ENCODE results near the gene AMACR. TPM values are rescaled to one million over a fixed set of nuclear protein-coding genes. Genes with fewer than 3 reads are reported as not detected.

The AMACR gene
- total and polyA plus RNA-seq, 2 donors (not counting 3 experiments of a cell fraction or from before 2014, with no cell fraction given), result 6.7 to 8.7 TPM

- FAIRE-seq (no peak), DNase-seq (ENCODE audit: low read depth, low spot score) (no peak)
- Histone ChIP-seq H3K27me3 (ENCODE audit: control insufficient read depth in 2 of 2, insufficient read depth in 2 of 2, low read length in 2 of 2) (peaks cover under 1 to 1% of the 10 kb centered on the region in 2 experiments), H3K4me3 (replicated peaks in 1 of 3; ENCODE audit: insufficient read depth in 1 of 3, low read depth in 1 of 3, low read length in 3 of 3) (no peak overlapping the region), H3K79me2 (ENCODE audit: control insufficient read depth, insufficient read depth, low read length) (no peaks in the 10 kb centered on the region), H4K20me1 (replicated peaks; ENCODE audit: control insufficient read depth, extremely low read depth, insufficient read depth, low read length) (no peaks in the 10 kb centered on the region), H3K4me2 (ENCODE audit: insufficient read depth, low read length) (no peak overlapping the region), H3K9me3 (replicated peaks; ENCODE audit: control insufficient read depth, insufficient read depth, low read length) (no peaks in the 10 kb centered on the region), H3K9me1 (replicated peaks; ENCODE audit: control insufficient read depth, extremely low read depth, insufficient read depth, low read length) (no peaks in the 10 kb centered on the region), H3K4me1 (ENCODE audit: control insufficient read depth, extremely low read depth, insufficient read depth, low read length) (no peaks in the 10 kb centered on the region), H3K27ac (ENCODE audit: insufficient read depth, low read depth, low read length) (no peak overlapping the region), H3K9ac (replicated peaks; ENCODE audit: extremely low read depth, insufficient read depth, low read length) (no peak overlapping the region), H2AFZ (ENCODE audit: low read depth, low read length) (no peak overlapping the region), H3K36me3 (ENCODE audit: control insufficient read depth in 2 of 2, extremely low read depth in 1 of 2, insufficient read depth in 2 of 2, low read length in 2 of 2) (no peaks in the 10 kb centered on the region)
- no peak for TF ChIP-seq POLR2AphosphoS5 (IDR thresholded peaks at IDR 0.05; ENCODE audit: insufficient read depth, low read depth, low read length)
- TF ChIP-seq MAX (IDR thresholded peaks at IDR 0.05; ENCODE audit: insufficient read depth, insufficient read length), result no peak
- no peak for TF ChIP-seq POLR2A (IDR thresholded peaks at IDR 0.05; ENCODE audit: low read depth, low read length)
- no peak for TF ChIP-seq GATA2 (IDR thresholded peaks at IDR 0.05; ENCODE audit: insufficient read depth, insufficient read length, low read depth, low read length)
- TF ChIP-seq FOS (IDR thresholded peaks at IDR 0.05; ENCODE audit: borderline replicate concordance, insufficient read depth, low read length), result no peak
- no peak for TF ChIP-seq CTCF (IDR thresholded peaks at IDR 0.05; ENCODE audit: extremely low read depth in 1 of 2, insufficient read depth in 1 of 2, low read depth in 1 of 2, low read length in 2 of 2)
- TF ChIP-seq MYC (IDR thresholded peaks at IDR 0.05; ENCODE audit: low read depth, low read length), result no peak
- no peak for TF ChIP-seq JUN (IDR thresholded peaks at IDR 0.05; ENCODE audit: borderline replicate concordance, insufficient read depth, insufficient read length, low read depth)
- no peak for TF ChIP-seq EZH2 (IDR thresholded peaks at IDR 0.05; ENCODE audit: borderline replicate concordance, low read depth, low read length, severe bottlenecking)
- ChIA-PET POLR2A (no interaction called here), CTCF (interaction anchor here (1.5 to 7.0 kb wide), 5 partner anchors 12 to 533 kb away, joined by 5 to 177 read pairs (median 48); no protein-coding TSS in a partner anchor)
- intact Hi-C loops (cut with micrococcal nuclease) (no loop called here), dilution Hi-C loops (cut with MboI; ENCODE audit: extremely low pct_ligation_motif_present, low sequenced_read_pairs) (no loop called here)
- BruUV-seq (replicated peaks), result no TSS peak
Measured at GRCh38 chr5:33968211-33969005, 39.4 kb downstream of the AMACR start.
